ENCODE results near the gene TCP11L1.
A peak's percentile ranks its signal among the peaks of the same experiment; 100 is the strongest.

TCP11L1 gene

GRCh38 chr11:33040033-33040861 lies 875 bp downstream of the TCP11L1 start (continued):
- no peak for TF ChIP-seq ZBTB49 (tag by site-specific recombination; IDR thresholded peaks at IDR 0.05; ENCODE audit: low read depth)
- no peak for TF ChIP-seq ZNF610 (tag by site-specific recombination; IDR thresholded peaks at IDR 0.05; ENCODE audit: borderline replicate concordance)
- TF ChIP-seq ZNF292 (tag by site-specific recombination; IDR thresholded peaks at IDR 0.05; ENCODE audit: borderline replicate concordance, low read depth): no peak
- TF ChIP-seq ZNF423 (tag by site-specific recombination; IDR thresholded peaks at IDR 0.05): no peak
- no peak for TF ChIP-seq ZNF324 (tag by site-specific recombination; IDR thresholded peaks at IDR 0.05)
- TF ChIP-seq ATF2 (tag by site-specific recombination; IDR thresholded peaks at IDR 0.05; ENCODE audit: low read depth): peak; percentile 82
- no peak for TF ChIP-seq ZNF37A (tag by site-specific recombination; IDR thresholded peaks at IDR 0.05)
- no peak for TF ChIP-seq ZNF184 (tag by site-specific recombination; IDR thresholded peaks at IDR 0.05)
- no peak for TF ChIP-seq ZNF214 (tag by site-specific recombination; IDR thresholded peaks at IDR 0.05; ENCODE audit: borderline replicate concordance)
- no peak for TF ChIP-seq TCF7L2 (IDR thresholded peaks at IDR 0.05; ENCODE audit: borderline replicate concordance, low read depth, low read length)
- TF ChIP-seq INSM2 (tag by site-specific recombination; IDR thresholded peaks at IDR 0.05): no peak
- no peak for TF ChIP-seq ZNF138 (tag by site-specific recombination; IDR thresholded peaks at IDR 0.05; ENCODE audit: borderline replicate concordance)
- peak; percentile 93 for TF ChIP-seq SCRT2 (tag by site-specific recombination; IDR thresholded peaks at IDR 0.05)
- TF ChIP-seq ZNF677 (tag by site-specific recombination; IDR thresholded peaks at IDR 0.05): no peak
- no peak for TF ChIP-seq ZSCAN18 (tag by site-specific recombination; IDR thresholded peaks at IDR 0.05)
- TF ChIP-seq ZNF670 (tag by site-specific recombination; IDR thresholded peaks at IDR 0.05; ENCODE audit: low read depth): no peak
- TF ChIP-seq PRDM4 (tag by site-specific recombination; IDR thresholded peaks at IDR 0.05): no peak
- TF ChIP-seq ZFP3 (tag by site-specific recombination; IDR thresholded peaks at IDR 0.05; ENCODE audit: low read depth): no peak
- no peak for TF ChIP-seq ZNF785 (tag by site-specific recombination; IDR thresholded peaks at IDR 0.05)
- TF ChIP-seq ZNF548 (tag by site-specific recombination; IDR thresholded peaks at IDR 0.05): no peak
- no peak for TF ChIP-seq ZNF121 (tag by site-specific recombination; IDR thresholded peaks at IDR 0.05)
- TF ChIP-seq ZNF202 (tag by site-specific recombination; IDR thresholded peaks at IDR 0.05; ENCODE audit: borderline replicate concordance): no peak
- no peak for TF ChIP-seq ZNF221 (tag by site-specific recombination; IDR thresholded peaks at IDR 0.05; ENCODE audit: borderline replicate concordance)
- TF ChIP-seq ZNF354C (tag by site-specific recombination; IDR thresholded peaks at IDR 0.05; ENCODE audit: borderline replicate concordance, low read depth): no peak
- no peak for TF ChIP-seq ZBTB10 (tag by site-specific recombination; IDR thresholded peaks at IDR 0.05)
- TF ChIP-seq ZNF341 (tag by site-specific recombination; IDR thresholded peaks at IDR 0.05; ENCODE audit: low read depth): peak; percentile 97
- TF ChIP-seq ZNF701 (tag by site-specific recombination; IDR thresholded peaks at IDR 0.05): no peak
